Breast epithelium (tissue), 4 donors: ENCODE results near the gene RIC8B. TPM values are rescaled to one million over a fixed set of nuclear protein-coding genes. Genes with fewer than 3 reads are reported as not detected.

Experiments used
- DNase-seq, 2 donors: peaks; one replicate each; pipeline ENCODE4 v3.0.0-alpha.2; 2019; ENCODE audit warnings: low spot score in 2 of 2
- H3K27ac ChIP-seq, 2 donors: fragments of 200-600 bp; sonication (generic) in 1 of 2; one replicate each; pipeline ENCODE4 v1.5.1; 2016 to 2019; ENCODE audit warnings: mild to moderate bottlenecking in 1 of 2
- H3K27me3 ChIP-seq, 2 donors: fragments of 200-600 bp; sonication (generic) in 1 of 2; one replicate each; pipeline versions ENCODE4 v1.5.1 to v1.6.0; 2017 to 2019; ENCODE audit warnings: control low read depth in 1 of 2, mild to moderate bottlenecking in 1 of 2
- H3K36me3 ChIP-seq: fragments of 200-600 bp; one replicate; pipeline ENCODE4 v1.5.1; 2019
- H3K4me1 ChIP-seq, 2 donors: fragments of 200-600 bp; sonication (generic); one replicate each; pipeline ENCODE4 v1.5.1; 2016 to 2019; ENCODE audit warnings: control low read depth in 1 of 2
- H3K4me3 ChIP-seq, 3 donors: fragments of 200-600 bp; sonication (generic); 1 replicate in 2 of 3; 2 replicates in 1 of 3; pipeline ENCODE4 v1.5.1; 2016 to 2019; ENCODE audit warnings: mild to moderate bottlenecking in 3 of 3, moderate library complexity in 2 of 3
- H3K9me3 ChIP-seq, 2 donors: fragments of 200-600 bp; sonication (generic) in 1 of 2; one replicate each; pipeline ENCODE4 v1.5.1; 2016 to 2019; ENCODE audit warnings: control low read depth in 1 of 2
- POLR2A ChIP-seq: fragments of 450-650 bp; IDR thresholded peaks from one replicate; pipeline ENCODE4 v1.6.1; 2016; ENCODE audit warnings: antibody characterized with exemption, mild to moderate bottlenecking, moderate library complexity
- POLR2AphosphoS5 ChIP-seq, 3 donors: sonication (generic); formaldehyde crosslinking; IDR thresholded peaks; one replicate each; pipeline ENCODE4 v1.6.1; 2017; ENCODE audit warnings: antibody characterized with exemption in 3 of 3
- intact Hi-C: fragments of 100-400 bp; cut with DNase I; formaldehyde crosslinking; loops from one replicate; pipeline ENCODE4 v1.15.1; 2023; ENCODE audit warnings: low total_unique reads
- total RNA-seq, 3 donors: library from RNA; depleted of rRNA; stranded (reverse); fragments of >200 nt; gene quantifications; one replicate each; pipeline ENCODE4 v1.1.0, GENCODE V29; 2016
- TF ChIP-seq, protein P1 (sequence below), 3 donors: fragments of 450-650 bp; IDR thresholded peaks; one replicate each; pipeline ENCODE4 v1.5.1; 2016 to 2017; ENCODE audit warnings: antibody characterized with exemption in 3 of 3, mild to moderate bottlenecking in 3 of 3, moderate library complexity in 3 of 3

RIC8B gene
- total RNA-seq, 3 donors from 2014 or later: 19.0 to 23.9 (median 19.7) TPM

DNA sequence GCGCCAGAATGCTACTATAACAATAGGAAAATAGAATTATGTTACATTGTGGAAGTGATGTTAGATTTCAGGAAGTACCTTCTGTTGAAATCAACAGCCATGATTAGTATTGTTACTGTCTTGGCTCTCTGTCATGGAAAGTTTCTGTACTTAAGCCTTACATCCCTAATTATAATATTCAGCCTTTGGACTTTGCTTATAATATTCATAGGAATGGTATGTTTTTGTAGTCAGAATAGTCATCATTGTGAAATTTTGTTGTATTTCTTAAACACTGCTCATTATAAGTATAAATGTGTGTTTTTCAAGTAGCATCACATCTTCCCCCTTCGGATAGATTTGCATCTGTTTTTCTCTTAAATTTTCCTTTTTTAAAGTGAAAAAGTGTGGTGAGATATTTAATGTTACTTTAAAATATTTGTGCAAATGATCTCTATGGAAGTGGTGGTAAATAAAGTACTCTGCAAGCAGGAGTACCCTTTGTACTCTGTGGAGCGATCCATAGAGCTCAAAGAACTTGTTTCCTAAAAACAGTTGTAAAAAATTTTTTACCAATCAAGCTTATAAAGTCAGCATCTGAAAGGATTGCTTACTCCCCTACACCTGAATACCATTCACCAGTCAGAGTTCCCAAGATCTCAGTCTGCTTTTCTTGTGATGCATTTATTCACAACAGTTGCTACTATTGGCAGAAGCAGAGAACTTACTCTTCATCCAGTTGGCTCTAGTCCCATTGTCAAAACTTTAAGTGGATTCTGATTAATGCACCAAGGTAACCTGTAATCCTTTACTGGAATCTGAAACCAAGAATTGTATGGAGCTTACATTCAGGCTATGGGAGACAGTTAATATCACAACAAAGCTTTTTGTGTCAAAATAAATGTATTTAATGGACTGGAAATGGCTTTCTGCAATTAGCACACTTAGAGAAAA, 87.8 kb downstream of the RIC8B start:
- intact Hi-C loops: no loop called here
- Histone ChIP-seq H3K36me3 (no peaks in the 10 kb centered on the region), H3K27me3 (no peaks in the 10 kb centered on the region), H3K4me3 (no peak overlapping the region), H3K4me1 (no peaks in the 10 kb centered on the region), H3K27ac (no peak overlapping the region), H3K9me3 (no peaks in the 10 kb centered on the region)
- TF ChIP-seq POLR2AphosphoS5 (IDR thresholded peaks at IDR 0.05) (no peak), POLR2A (no peak)
- TF ChIP-seq, protein P1, sequence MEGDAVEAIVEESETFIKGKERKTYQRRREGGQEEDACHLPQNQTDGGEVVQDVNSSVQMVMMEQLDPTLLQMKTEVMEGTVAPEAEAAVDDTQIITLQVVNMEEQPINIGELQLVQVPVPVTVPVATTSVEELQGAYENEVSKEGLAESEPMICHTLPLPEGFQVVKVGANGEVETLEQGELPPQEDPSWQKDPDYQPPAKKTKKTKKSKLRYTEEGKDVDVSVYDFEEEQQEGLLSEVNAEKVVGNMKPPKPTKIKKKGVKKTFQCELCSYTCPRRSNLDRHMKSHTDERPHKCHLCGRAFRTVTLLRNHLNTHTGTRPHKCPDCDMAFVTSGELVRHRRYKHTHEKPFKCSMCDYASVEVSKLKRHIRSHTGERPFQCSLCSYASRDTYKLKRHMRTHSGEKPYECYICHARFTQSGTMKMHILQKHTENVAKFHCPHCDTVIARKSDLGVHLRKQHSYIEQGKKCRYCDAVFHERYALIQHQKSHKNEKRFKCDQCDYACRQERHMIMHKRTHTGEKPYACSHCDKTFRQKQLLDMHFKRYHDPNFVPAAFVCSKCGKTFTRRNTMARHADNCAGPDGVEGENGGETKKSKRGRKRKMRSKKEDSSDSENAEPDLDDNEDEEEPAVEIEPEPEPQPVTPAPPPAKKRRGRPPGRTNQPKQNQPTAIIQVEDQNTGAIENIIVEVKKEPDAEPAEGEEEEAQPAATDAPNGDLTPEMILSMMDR (IDR thresholded peaks at IDR 0.05): no peak
- DNase-seq: no peak

DNA sequence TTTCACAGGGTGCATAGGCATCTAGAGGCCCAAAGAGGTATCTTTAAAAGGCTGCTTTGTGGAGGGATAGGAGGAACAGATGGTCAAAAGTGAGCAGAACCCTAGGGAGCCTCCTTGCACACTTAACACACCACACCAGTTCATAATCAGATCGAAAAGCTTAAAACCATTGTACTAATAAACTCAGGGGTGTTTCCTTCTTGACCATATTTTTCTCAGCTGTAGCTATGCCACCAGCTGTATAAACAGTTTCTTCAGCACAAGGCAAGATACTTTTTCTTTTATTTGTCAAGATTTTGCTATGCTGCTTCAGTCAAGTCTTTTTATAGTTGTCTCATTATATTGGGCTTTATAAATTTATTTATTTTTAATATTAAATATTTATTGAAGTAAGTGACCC, 88.7 kb downstream of the RIC8B start:
- H3K36me3 ChIP-seq: no peaks in the 10 kb centered on the region
- no peaks in the 10 kb centered on the region for H3K4me1 ChIP-seq
- H3K4me3 ChIP-seq: no peak overlapping the region
- H3K9me3 ChIP-seq: no peaks in the 10 kb centered on the region
- intact Hi-C loops: no loop called here
- no peak for DNase-seq
- no peak overlapping the region for H3K27ac ChIP-seq
- TF ChIP-seq POLR2AphosphoS5 (IDR thresholded peaks at IDR 0.05): no peak
- TF ChIP-seq, protein P1 (IDR thresholded peaks at IDR 0.05): no peak
- TF ChIP-seq POLR2A: no peak
- H3K27me3 ChIP-seq: no peaks in the 10 kb centered on the region

DNA sequence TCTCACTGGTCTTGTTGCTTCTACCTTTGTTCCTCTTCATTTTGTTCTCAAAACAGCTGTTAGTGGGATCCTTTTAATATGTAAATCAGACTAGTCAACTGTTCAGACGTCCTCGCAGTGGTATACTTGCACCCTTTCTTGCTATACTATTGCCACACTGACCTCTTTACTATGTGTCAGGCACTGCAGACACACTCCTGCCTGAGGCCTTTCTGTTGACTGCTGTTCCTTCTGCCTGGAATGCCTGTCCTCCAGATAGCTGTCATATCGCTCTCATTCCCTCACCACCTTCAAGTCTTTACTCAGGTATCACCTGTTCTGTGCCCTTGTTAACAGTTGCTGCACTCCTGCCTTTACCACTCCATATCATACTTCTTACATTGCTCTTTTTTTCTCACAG, 91.2 kb downstream of the RIC8B start:
- Histone ChIP-seq H3K9me3 (no peaks in the 10 kb centered on the region), H3K4me3 (no peak overlapping the region), H3K4me1 (no peaks in the 10 kb centered on the region), H3K27me3 (no peaks in the 10 kb centered on the region), H3K27ac (no peak overlapping the region), H3K36me3 (no peaks in the 10 kb centered on the region)
- TF ChIP-seq POLR2A (no peak), POLR2AphosphoS5 (IDR thresholded peaks at IDR 0.05) (no peak)
- TF ChIP-seq, protein P1 (IDR thresholded peaks at IDR 0.05): no peak
- intact Hi-C loops: no loop called here
- no peak for DNase-seq

DNA sequence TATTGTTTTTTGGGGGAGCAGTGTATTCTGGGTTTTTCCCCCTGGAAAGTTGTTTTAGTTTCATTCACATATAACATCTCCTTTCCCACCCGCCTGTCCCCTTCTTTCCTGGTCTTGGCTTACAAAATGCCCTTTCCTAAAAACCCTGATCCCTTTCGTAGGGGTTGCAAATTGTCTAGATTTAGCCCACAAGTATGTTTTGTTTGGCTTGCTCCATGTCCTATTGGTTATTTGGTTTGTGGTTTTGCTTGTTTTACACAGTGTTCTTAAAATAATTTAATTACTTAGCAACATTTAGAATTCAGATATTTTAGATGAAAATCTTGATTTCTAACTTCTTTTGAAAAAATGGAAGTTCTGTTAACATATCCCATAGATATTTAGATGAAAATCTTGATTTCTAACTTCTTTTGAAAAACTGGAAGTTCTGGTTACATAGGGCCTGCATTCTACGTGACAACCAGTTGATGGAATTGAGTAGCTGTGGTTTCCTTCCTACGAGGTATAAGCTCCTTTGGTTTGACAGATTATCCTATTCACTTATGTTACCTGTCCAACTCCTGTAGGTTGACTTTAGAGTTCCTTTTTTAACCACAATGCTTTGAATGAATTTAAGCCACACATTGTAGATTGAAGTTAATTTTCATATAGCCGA, 92.1 kb downstream of the RIC8B start:
- Histone ChIP-seq H3K27ac (no peak overlapping the region), H3K4me1 (no peaks in the 10 kb centered on the region), H3K36me3 (no peaks in the 10 kb centered on the region), H3K27me3 (no peaks in the 10 kb centered on the region), H3K9me3 (no peaks in the 10 kb centered on the region), H3K4me3 (no peak overlapping the region)
- intact Hi-C loops: no loop called here
- no peak for DNase-seq
- no peak for TF ChIP-seq POLR2A
- TF ChIP-seq, protein P1 (IDR thresholded peaks at IDR 0.05): no peak
- no peak for TF ChIP-seq POLR2AphosphoS5 (IDR thresholded peaks at IDR 0.05)

DNA sequence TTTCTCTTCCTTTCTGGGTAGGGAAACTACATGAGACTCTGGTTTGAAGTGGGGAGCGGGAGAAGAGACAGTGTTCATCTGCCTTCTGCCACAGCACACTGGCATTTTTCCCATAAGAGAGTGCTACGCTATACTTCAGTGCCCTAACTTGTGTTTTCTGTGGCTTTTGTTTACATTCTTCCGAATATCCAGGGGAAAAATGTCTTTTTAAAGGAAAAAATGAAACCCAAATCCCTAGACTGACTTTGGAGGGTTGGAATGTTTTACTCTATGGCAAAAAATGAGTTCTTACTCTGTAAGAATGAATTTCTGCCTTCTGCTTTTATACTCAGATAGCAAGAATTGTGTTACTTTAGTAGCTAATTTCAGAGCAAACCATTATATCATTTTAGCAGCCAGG, 93.2 kb downstream of the RIC8B start:
- DNase-seq: no peak

More for the DNA sequence above, 93.2 kb downstream of the RIC8B start:
- Histone ChIP-seq H3K36me3 (no peaks in the 10 kb centered on the region), H3K27me3 (no peaks in the 10 kb centered on the region), H3K27ac (no peak overlapping the region), H3K4me3 (no peak overlapping the region), H3K9me3 (no peaks in the 10 kb centered on the region), H3K4me1 (no peaks in the 10 kb centered on the region)
- TF ChIP-seq POLR2A (no peak), POLR2AphosphoS5 (IDR thresholded peaks at IDR 0.05) (no peak)
- intact Hi-C loops: no loop called here
